Middle frontal gyrus (tissue), 1 donor: ENCODE data around the gene UBE4A.

Experiments used
- DNase-seq: peaks from one replicate; pipeline ENCODE4 v3.0.0-alpha.2; 2015; ENCODE audit warnings: low spot score; ENCODE audit errors: extremely low spot score

Gene UBE4A

GRCh38 chr11:118342503-118343161 is 16.8 kb upstream of the UBE4A start, which contains the start of gene CD3D:
Gene CD3D, minus strand, starts transcription at chr11:118342705. Its CDS starts 98 bp downstream, at chr11:118342607.
- DNase-seq = no peak

- DNase-seq = no peak
Observed at GRCh38 chr11:118343248-118343647, 16.2 kb upstream of the UBE4A start.

GRCh38 chr11:118343981-118344515 is 15.4 kb upstream of the UBE4A start, which contains the start of gene CD3G:
Gene CD3G, plus strand, starts transcription at chr11:118344344. Its CDS starts 80 bp downstream, at chr11:118344424.
- no peak for DNase-seq

- DNase-seq = no peak
Observed at GRCh38 chr11:118349475-118349874, 9.9 kb upstream of the UBE4A start.

- DNase-seq = no peak
Observed at GRCh38 chr11:118353084-118353710, 6.2 kb upstream of the UBE4A start.

GRCh38 chr11:118358071-118358470 is 1.3 kb upstream of the UBE4A start:
- no peak for DNase-seq

GRCh38 chr11:118364956-118365615 is 5.7 kb downstream of the UBE4A start:
- DNase-seq = no peak

- DNase-seq = no peak
Observed at GRCh38 chr11:118366287-118366686, 6.9 kb downstream of the UBE4A start.

- no peak for DNase-seq
Observed at GRCh38 chr11:118370774-118371173, 11.4 kb downstream of the UBE4A start.

GRCh38 chr11:118373263-118373662 is 13.9 kb downstream of the UBE4A start:
- DNase-seq = no peak

GRCh38 chr11:118373871-118374270 is 14.5 kb downstream of the UBE4A start:
- no peak for DNase-seq

- no peak for DNase-seq
Observed at GRCh38 chr11:118374729-118375128, 15.3 kb downstream of the UBE4A start.

- no peak for DNase-seq
Observed at GRCh38 chr11:118375978-118376377, 16.6 kb downstream of the UBE4A start.

GRCh38 chr11:118379497-118379896 is 20.1 kb downstream of the UBE4A start:
- DNase-seq = no peak

GRCh38 chr11:118380571-118380970 is 21.2 kb downstream of the UBE4A start:
- no peak for DNase-seq

GRCh38 chr11:118382954-118383353 is 23.6 kb downstream of the UBE4A start:
- no peak for DNase-seq

GRCh38 chr11:118383657-118384056 is 24.3 kb downstream of the UBE4A start:
- DNase-seq = no peak

GRCh38 chr11:118396097-118396501 is 36.7 kb downstream of the UBE4A start:
- DNase-seq = no peak

GRCh38 chr11:118397448-118397847 is 38.0 kb downstream of the UBE4A start:
- DNase-seq = no peak

- DNase-seq = no peak
Observed at GRCh38 chr11:118398791-118399559, 39.6 kb downstream of the UBE4A start.

- DNase-seq = peak; percentile 81
Observed at GRCh38 chr11:118401151-118401879, 41.9 kb downstream of the UBE4A start, which contains the start of gene ATP5MG. Gene ATP5MG, plus strand, starts transcription at chr11:118401606. Its CDS starts 60 bp downstream, at chr11:118401666.
